CD14-positive monocyte (primary cell): ENCODE data around the gene DOK5. TPM values are rescaled to one million over a fixed set of nuclear protein-coding genes. Genes with fewer than 3 reads are reported as not detected.

Experiments used
- DNase-seq, 3 donors: peaks; one replicate each; pipeline ENCODE4 v3.0.0-alpha.2; 2011 to 2022
- H2AFZ ChIP-seq: 2 replicates; pipeline ENCODE4 v1.6.0; 2012; ENCODE audit warnings: mild to moderate bottlenecking, low read depth, low read length, inconsistent platforms; ENCODE audit not compliant: insufficient read depth, poor library complexity, severe bottlenecking
- H3K27ac ChIP-seq, 2 donors: 1 replicate in 1 of 2; 2 replicates in 1 of 2; pipeline ENCODE4 v1.5.1; 2012 to 2013; ENCODE audit warnings: low read length in 2 of 2, control low read depth in 1 of 2, inconsistent platforms in 1 of 2, low read depth in 1 of 2, mild to moderate bottlenecking in 1 of 2
- H3K27me3 ChIP-seq, 2 donors: one replicate each; pipeline versions ENCODE4 v1.6.0 to v1.6.1; 2011 to 2013; ENCODE audit warnings: low read length in 2 of 2; ENCODE audit not compliant: control insufficient read depth in 2 of 2, insufficient read depth in 2 of 2
- H3K36me3 ChIP-seq, 2 donors: replicated peaks in 1 of 2; 1 replicate in 1 of 2; 2 replicates in 1 of 2; pipeline versions ENCODE4 v1.5.1 to v1.6.1; 2012 to 2013; ENCODE audit warnings: low read length in 2 of 2, control low read depth in 1 of 2, inconsistent platforms in 1 of 2, mild to moderate bottlenecking in 1 of 2; ENCODE audit not compliant: insufficient read depth in 2 of 2, control insufficient read depth in 1 of 2
- H3K4me1 ChIP-seq, 2 donors: 1 replicate in 1 of 2; 2 replicates in 1 of 2; pipeline versions ENCODE4 v1.5.1 to v1.6.1; 2012 to 2013; ENCODE audit warnings: low read length in 2 of 2, control low read depth in 1 of 2, inconsistent platforms in 1 of 2, mild to moderate bottlenecking in 1 of 2, moderate library complexity in 1 of 2; ENCODE audit not compliant: insufficient read depth in 2 of 2, control insufficient read depth in 1 of 2
- H3K4me2 ChIP-seq: replicated peaks from 2 replicates; pipeline ENCODE3; 2012; ENCODE audit warnings: low read length, moderate library complexity, mild to moderate bottlenecking; ENCODE audit not compliant: poor library complexity, severe bottlenecking; ENCODE audit errors: extremely low read depth
- H3K4me3 ChIP-seq, 3 experiments: fragments of 200-600 bp in 1 of 3; sonication (generic) in 1 of 3; replicated peaks in 1 of 3; 1 replicate in 2 of 3; 2 replicates in 1 of 3; pipeline ENCODE4 v1.5.1; 2011 to 2013; ENCODE audit warnings: low read length in 3 of 3, mild to moderate bottlenecking in 3 of 3, control low read depth in 2 of 3, low read depth in 2 of 3, inconsistent platforms in 1 of 3, moderate library complexity in 1 of 3
- H3K79me2 ChIP-seq: 2 replicates; pipeline ENCODE4 v1.6.0; 2012; ENCODE audit warnings: mild to moderate bottlenecking, control low read depth, inconsistent platforms, low read length, moderate library complexity; ENCODE audit not compliant: insufficient read depth
- H3K9ac ChIP-seq: 2 replicates; pipeline ENCODE4 v1.6.0; 2017; ENCODE audit warnings: low read length, mild to moderate bottlenecking; ENCODE audit not compliant: insufficient read depth, poor library complexity, severe bottlenecking
- H3K9me3 ChIP-seq, 2 donors: replicated peaks in 1 of 2; 1 replicate in 1 of 2; 2 replicates in 1 of 2; pipeline versions ENCODE4 v1.5.1 to v1.6.1; 2012 to 2013; ENCODE audit warnings: low read length in 2 of 2, control low read depth in 1 of 2; ENCODE audit not compliant: control insufficient read depth in 1 of 2, insufficient read depth in 1 of 2
- H4K20me1 ChIP-seq: 2 replicates; pipeline ENCODE4 v1.6.0; 2012; ENCODE audit warnings: mild to moderate bottlenecking, low read length, control low read depth, moderate library complexity; ENCODE audit not compliant: insufficient read depth
- H3K27ac Mint-ChIP-seq, 7 donors: one replicate each; pipeline ENCODE4 v1.8.0; 2020; ENCODE audit warnings: mild to moderate bottlenecking in 7 of 7, mixed read lengths in 7 of 7, moderate library complexity in 6 of 7, inconsistent platforms in 2 of 7
- H3K27me3 Mint-ChIP-seq, 3 donors: one replicate each; pipeline ENCODE4 v1.8.0; 2021 to 2022; ENCODE audit warnings: low read depth in 3 of 3, mild to moderate bottlenecking in 3 of 3, mixed read lengths in 3 of 3, moderate library complexity in 3 of 3, inconsistent platforms in 1 of 3
- H3K36me3 Mint-ChIP-seq, 2 donors: one replicate each; pipeline ENCODE4 v1.8.0; 2020; ENCODE audit warnings: mixed read lengths in 2 of 2, inconsistent platforms in 1 of 2, mild to moderate bottlenecking in 1 of 2
- H3K4me1 Mint-ChIP-seq: one replicate; pipeline ENCODE4 v1.8.0; 2020; ENCODE audit warnings: mild to moderate bottlenecking, mixed read lengths
- H3K4me3 Mint-ChIP-seq, 2 donors: one replicate each; pipeline ENCODE4 v1.8.0; 2020; ENCODE audit warnings: mild to moderate bottlenecking in 2 of 2, mixed read lengths in 2 of 2, moderate library complexity in 1 of 2
- H3K9me3 Mint-ChIP-seq, 7 donors: one replicate each; pipeline ENCODE4 v1.8.0; 2020 to 2022; ENCODE audit warnings: mixed read lengths in 7 of 7, mild to moderate bottlenecking in 6 of 7, moderate library complexity in 6 of 7, inconsistent platforms in 2 of 7
- CTCF ChIP-seq: fragments of 200-600 bp; IDR thresholded peaks from one replicate; pipeline ENCODE4 v1.8.0; 2022; ENCODE audit warnings: antibody characterized with exemption, mild to moderate bottlenecking
- WGBS: methylation state at CpG from one replicate; pipeline ENCODE4 v1.1.5; 2013; ENCODE audit warnings: missing lambda C conversion rate; ENCODE audit not compliant: insufficient coverage; 5-methylcytosine and 5-hydroxymethylcytosine counted together
- intact Hi-C, 2 donors: fragments of 100-400 bp; cut with micrococcal nuclease; formaldehyde crosslinking; loops; one replicate each; pipeline versions ENCODE4 v1.15.0 to v1.15.1; 2023
- polyA plus RNA-seq, 3 donors: library from polyadenylated mRNA; depleted of rRNA in 1 of 3; unstranded in 2 of 3; stranded (reverse) in 1 of 3; fragments of 300-500 nt in 2 of 3; fragments of >200 nt in 1 of 3; fragmentation: Illumina TruSeq in 2 of 3; gene quantifications; 1 replicate in 2 of 3; 2 replicates in 1 of 3; pipeline ENCODE4 v1.2.3, GENCODE V29; 2012 to 2021

Gene DOK5
- polyA plus RNA-seq, 3 donors: not detected

GRCh38 chr20:54601831-54602515 lies 126.6 kb downstream of the DOK5 start:
- Mint-ChIP-seq H3K27ac (no peak overlapping the region), H3K4me1 (peaks cover 8% of the 10 kb centered on the region), H3K36me3 (no peaks in the 10 kb centered on the region), H3K9me3 (peaks cover 4 to 13% (median 11%) of the 10 kb centered on the region in 7 donors), H3K27me3 (peaks cover 0 to 2% (median 1%) of the 10 kb centered on the region in 3 donors), H3K4me3 (no peak overlapping the region)
- H3K4me3 ChIP-seq: no peak overlapping the region
- H3K36me3 ChIP-seq: no peaks in the 10 kb centered on the region
- peaks cover 10% of the 10 kb centered on the region in 2 donors for H3K4me1 ChIP-seq
- H3K9ac ChIP-seq: no peak overlapping the region
- no peak overlapping the region for H3K4me2 ChIP-seq
- DNase-seq: no peak
- 70% methylated on average over 4 of the region's 10 CpGs for WGBS
- no peaks in the 10 kb centered on the region for H4K20me1 ChIP-seq
- H3K9me3 ChIP-seq: peaks cover 8 to 9% of the 10 kb centered on the region in 2 donors
- H2AFZ ChIP-seq: no peak overlapping the region
- H3K27ac ChIP-seq: no peak overlapping the region
- no peak for TF ChIP-seq CTCF
- no peaks in the 10 kb centered on the region for H3K27me3 ChIP-seq
- H3K79me2 ChIP-seq: no peaks in the 10 kb centered on the region
- intact Hi-C loops: no loop called here

- no peaks in the 10 kb centered on the region for H3K79me2 ChIP-seq
Observed at GRCh38 chr20:54605319-54605718, 129.9 kb downstream of the DOK5 start.

More at GRCh38 chr20:54605319-54605718, 129.9 kb downstream of the DOK5 start:
- DNase-seq: no peak
- Mint-ChIP-seq H3K36me3 (no peaks in the 10 kb centered on the region), H3K27ac (peak overlapping the region in 1 of 7 donors; percentile 58), H3K4me3 (no peak overlapping the region), H3K27me3 (peaks cover 0 to 2% (median 1%) of the 10 kb centered on the region in 3 donors), H3K4me1 (peaks cover 17% of the 10 kb centered on the region), H3K9me3 (peaks cover 0 to 12% (median 4%) of the 10 kb centered on the region in 7 donors)
- no peak overlapping the region for H3K27ac ChIP-seq
- H3K36me3 ChIP-seq: no peaks in the 10 kb centered on the region
- peaks cover 14 to 21% of the 10 kb centered on the region in 2 donors for H3K4me1 ChIP-seq
- H2AFZ ChIP-seq: no peak overlapping the region
- H4K20me1 ChIP-seq: no peaks in the 10 kb centered on the region
- H3K9ac ChIP-seq: no peak overlapping the region
- H3K4me3 ChIP-seq: no peak overlapping the region
- 0% methylated on average over 1 of the region's 3 CpGs for WGBS
- H3K27me3 ChIP-seq: no peaks in the 10 kb centered on the region
- no peak overlapping the region for H3K4me2 ChIP-seq
- peaks cover 2 to 5% of the 10 kb centered on the region in 2 donors for H3K9me3 ChIP-seq
- intact Hi-C loops: no loop called here
- TF ChIP-seq CTCF: no peak
